ENCODE measurements around the gene GTF2H1. TPM values are rescaled to one million over a fixed set of nuclear protein-coding genes. Genes with fewer than 3 reads are reported as not detected.
"Not testable (repeated sequence)": the region's sequence is repeated elsewhere in the genome, so short reads cannot be mapped to it uniquely, and the experiment has no call there.

GTF2H1 gene
- total and polyA plus RNA-seq, 2 donors from 2014 or later, result 21.4 to 43.2 TPM

DNA sequence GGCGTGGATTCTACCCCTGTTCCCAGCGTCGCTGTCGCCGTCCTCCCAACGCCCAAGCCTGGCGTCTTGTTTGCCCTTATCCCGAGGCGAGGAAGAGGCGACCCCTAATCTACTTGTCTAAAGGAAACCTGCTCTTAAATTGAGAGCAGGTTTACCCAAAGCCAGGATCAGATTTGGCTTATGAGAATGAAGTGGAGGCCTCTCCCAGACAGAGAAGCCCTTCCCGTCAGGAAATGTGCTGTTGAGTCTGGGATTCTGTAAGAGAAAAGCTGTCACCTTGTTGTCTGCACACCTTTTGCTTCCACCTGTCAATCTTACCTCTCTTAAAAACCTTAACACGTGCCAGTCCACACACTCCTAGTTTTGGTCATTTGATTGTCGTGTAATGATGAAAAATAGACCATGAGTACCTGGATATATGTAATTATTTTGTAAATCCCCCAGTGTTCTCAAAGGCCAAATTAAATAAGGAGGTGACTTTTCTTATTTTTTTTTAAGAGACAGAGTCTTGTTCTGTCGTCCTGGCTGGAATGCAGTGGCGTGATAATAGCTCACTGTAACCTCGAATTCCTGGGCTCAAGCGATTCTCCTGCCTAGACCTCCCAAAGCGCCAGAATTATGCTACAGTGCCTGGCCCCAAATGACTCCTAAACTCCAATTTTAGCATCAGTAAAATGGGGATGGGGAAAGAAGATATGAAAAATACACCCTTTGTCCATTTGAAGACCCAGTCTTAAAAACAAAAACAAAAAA, 627 bp downstream of the GTF2H1 start:
- DNase-seq, result peak in 2 of 5 donors; percentile 3 to 14
- H3K9ac ChIP-seq (ENCODE audit: low read length in 3 of 3), result peak overlapping the region; percentile 61 to 95 (median 66)
- H3K4me1 ChIP-seq (ENCODE audit: control insufficient read depth in 2 of 3, insufficient read depth in 2 of 3, low read depth in 1 of 3, low read length in 3 of 3), result peaks cover 0 to 24% (median 9%) of the 10 kb centered on the region in 3 donors
- no peaks in the 10 kb centered on the region for H3K9me3 ChIP-seq (ENCODE audit: control insufficient read depth in 2 of 3, insufficient read depth in 1 of 3, low read length in 3 of 3)
- TF ChIP-seq, protein P1, sequence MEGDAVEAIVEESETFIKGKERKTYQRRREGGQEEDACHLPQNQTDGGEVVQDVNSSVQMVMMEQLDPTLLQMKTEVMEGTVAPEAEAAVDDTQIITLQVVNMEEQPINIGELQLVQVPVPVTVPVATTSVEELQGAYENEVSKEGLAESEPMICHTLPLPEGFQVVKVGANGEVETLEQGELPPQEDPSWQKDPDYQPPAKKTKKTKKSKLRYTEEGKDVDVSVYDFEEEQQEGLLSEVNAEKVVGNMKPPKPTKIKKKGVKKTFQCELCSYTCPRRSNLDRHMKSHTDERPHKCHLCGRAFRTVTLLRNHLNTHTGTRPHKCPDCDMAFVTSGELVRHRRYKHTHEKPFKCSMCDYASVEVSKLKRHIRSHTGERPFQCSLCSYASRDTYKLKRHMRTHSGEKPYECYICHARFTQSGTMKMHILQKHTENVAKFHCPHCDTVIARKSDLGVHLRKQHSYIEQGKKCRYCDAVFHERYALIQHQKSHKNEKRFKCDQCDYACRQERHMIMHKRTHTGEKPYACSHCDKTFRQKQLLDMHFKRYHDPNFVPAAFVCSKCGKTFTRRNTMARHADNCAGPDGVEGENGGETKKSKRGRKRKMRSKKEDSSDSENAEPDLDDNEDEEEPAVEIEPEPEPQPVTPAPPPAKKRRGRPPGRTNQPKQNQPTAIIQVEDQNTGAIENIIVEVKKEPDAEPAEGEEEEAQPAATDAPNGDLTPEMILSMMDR (IDR thresholded peaks at IDR 0.05; ENCODE audit: borderline replicate concordance, extremely low read depth, insufficient read depth), result no peak
- H3K27me3 ChIP-seq (ENCODE audit: control insufficient read depth, insufficient read depth, low read length), result no peaks in the 10 kb centered on the region
- H3K36me3 ChIP-seq (ENCODE audit: control insufficient read depth in 2 of 3, insufficient read depth in 3 of 3, low read length in 3 of 3), result peaks cover 0 to 4% (median 0%) of the 10 kb centered on the region in 3 donors
- H3K4me3 ChIP-seq (ENCODE audit: low read length in 3 of 3), result peak overlapping the region; percentile 82 to 92 (median 90)
- no peak for FAIRE-seq
- no peak overlapping the region for H3K27ac ChIP-seq (ENCODE audit: low read depth in 2 of 2, low read length in 2 of 2)
- intact Hi-C loops (cut with DNase I), result no loop called here

- H3K27me3 ChIP-seq (ENCODE audit: control insufficient read depth, insufficient read depth, low read length); intact Hi-C loops (cut with DNase I); DNase-seq; FAIRE-seq; H3K9me3 ChIP-seq (ENCODE audit: control insufficient read depth in 2 of 3, insufficient read depth in 1 of 3, low read length in 3 of 3); H3K27ac ChIP-seq (ENCODE audit: low read depth in 2 of 2, low read length in 2 of 2); H3K36me3 ChIP-seq (ENCODE audit: control insufficient read depth in 2 of 3, insufficient read depth in 3 of 3, low read length in 3 of 3): not testable (repeated sequence)
- Histone ChIP-seq H3K9ac (ENCODE audit: low read length in 3 of 3) (peak overlapping the region in 1 of 3 donors; percentile 41), H3K4me3 (ENCODE audit: low read length in 3 of 3) (peak overlapping the region in 2 of 3 donors; percentile 32 to 90), H3K4me1 (ENCODE audit: control insufficient read depth in 2 of 3, insufficient read depth in 2 of 3, low read depth in 1 of 3, low read length in 3 of 3) (peaks cover 0 to 24% (median 9%) of the 10 kb centered on the region in 3 donors)
These were observed 1.5 kb downstream of the GTF2H1 start for GRCh38 chr11:18323881-18324280.

DNA sequence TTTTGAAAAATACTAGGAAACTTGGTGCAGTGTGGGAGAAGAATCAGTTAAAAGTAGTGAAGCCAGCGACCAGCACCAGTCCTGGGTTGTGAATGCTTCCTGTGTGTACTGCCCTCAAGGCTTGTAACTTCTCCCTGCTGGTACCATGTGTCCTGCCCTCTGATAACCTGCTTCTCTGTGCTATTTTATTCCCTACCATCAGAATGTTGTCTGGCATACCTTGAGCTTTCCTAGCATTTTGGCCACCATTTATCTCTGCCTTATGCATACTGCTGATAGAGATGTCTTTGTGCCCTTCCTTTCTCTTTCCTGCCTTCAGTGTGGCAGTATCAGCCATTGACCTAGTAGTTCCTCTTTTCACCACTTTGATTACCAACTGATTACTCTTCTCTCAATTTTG, 2.0 kb downstream of the GTF2H1 start:
- Histone ChIP-seq H3K27me3 (ENCODE audit: control insufficient read depth, insufficient read depth, low read length) (no peaks in the 10 kb centered on the region), H3K4me1 (ENCODE audit: control insufficient read depth in 2 of 3, insufficient read depth in 2 of 3, low read depth in 1 of 3, low read length in 3 of 3) (peaks cover 0 to 24% (median 9%) of the 10 kb centered on the region in 3 donors), H3K9ac (ENCODE audit: low read length in 3 of 3) (peak overlapping the region in 1 of 3 donors; percentile 41), H3K27ac (ENCODE audit: low read depth in 2 of 2, low read length in 2 of 2) (no peak overlapping the region), H3K36me3 (ENCODE audit: control insufficient read depth in 2 of 3, insufficient read depth in 3 of 3, low read length in 3 of 3) (peaks cover 0 to 6% (median 0%) of the 10 kb centered on the region in 3 donors), H3K9me3 (ENCODE audit: control insufficient read depth in 2 of 3, insufficient read depth in 1 of 3, low read length in 3 of 3) (no peaks in the 10 kb centered on the region), H3K4me3 (ENCODE audit: low read length in 3 of 3) (peak overlapping the region in 2 of 3 donors; percentile 22 to 90)
- DNase-seq, result no peak
- TF ChIP-seq, protein P1 (IDR thresholded peaks at IDR 0.05; ENCODE audit: borderline replicate concordance, extremely low read depth, insufficient read depth), result no peak
- intact Hi-C loops (cut with DNase I), result no loop called here
- no peak for FAIRE-seq

DNA sequence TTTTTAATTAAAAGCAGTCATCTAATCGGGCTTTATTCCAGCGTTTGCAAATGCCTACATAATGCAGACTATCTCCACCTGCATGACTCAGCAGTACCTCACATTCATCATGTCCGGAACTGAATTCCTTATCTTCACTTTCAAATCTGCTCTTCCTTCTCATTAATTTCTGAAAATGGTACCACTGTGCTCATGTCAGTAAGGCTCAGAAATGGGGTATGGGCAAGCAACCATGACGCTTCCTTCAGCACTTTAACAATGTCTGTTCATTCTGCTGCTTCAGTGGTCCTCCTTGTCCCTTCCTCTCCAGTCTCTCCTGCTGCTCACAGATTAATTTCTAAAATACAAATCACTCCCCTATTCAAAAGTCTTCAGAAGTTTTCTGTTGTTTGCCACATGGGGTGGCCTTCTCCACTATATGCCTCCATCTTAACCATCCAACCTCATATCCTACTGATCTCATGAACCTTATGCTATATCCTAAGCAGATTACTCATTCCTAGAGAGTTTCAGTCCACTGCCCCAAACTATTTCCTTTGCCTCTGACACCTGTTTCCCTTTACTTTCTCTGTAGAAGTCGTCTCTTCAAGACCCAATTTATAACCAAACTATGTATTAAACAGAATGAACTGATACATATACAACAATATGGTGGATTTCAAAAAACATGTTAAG, 7.0 kb downstream of the GTF2H1 start:
- Histone ChIP-seq H3K4me3 (ENCODE audit: low read length in 3 of 3) (no peak overlapping the region), H3K36me3 (ENCODE audit: control insufficient read depth in 2 of 3, insufficient read depth in 3 of 3, low read length in 3 of 3) (peaks cover 0 to 12% (median 4%) of the 10 kb centered on the region in 3 donors), H3K4me1 (ENCODE audit: control insufficient read depth in 2 of 3, insufficient read depth in 2 of 3, low read depth in 1 of 3, low read length in 3 of 3) (peaks cover 0 to 8% (median 6%) of the 10 kb centered on the region in 3 donors), H3K27ac (ENCODE audit: low read depth in 2 of 2, low read length in 2 of 2) (no peak overlapping the region), H3K27me3 (ENCODE audit: control insufficient read depth, insufficient read depth, low read length) (no peaks in the 10 kb centered on the region), H3K9ac (ENCODE audit: low read length in 3 of 3) (no peak overlapping the region), H3K9me3 (ENCODE audit: control insufficient read depth in 2 of 3, insufficient read depth in 1 of 3, low read length in 3 of 3) (no peaks in the 10 kb centered on the region)
- intact Hi-C loops (cut with DNase I), result no loop called here
- FAIRE-seq, result no peak
- no peak for DNase-seq
- TF ChIP-seq, protein P1 (IDR thresholded peaks at IDR 0.05; ENCODE audit: borderline replicate concordance, extremely low read depth, insufficient read depth), result no peak

Data from kidney (tissue), 14 donors.